GM12874 (cell line): ENCODE measurements around the gene SMC4.

Experiments used
- TF ChIP-seq, protein P1 (sequence below): IDR thresholded peaks from 2 replicates; pipeline ENCODE4 v1.5.1; 2011; ENCODE audit warnings: low read depth, mild to moderate bottlenecking, control low read depth, low read length, moderate library complexity; ENCODE audit not compliant: insufficient read depth

Gene SMC4

DNA sequence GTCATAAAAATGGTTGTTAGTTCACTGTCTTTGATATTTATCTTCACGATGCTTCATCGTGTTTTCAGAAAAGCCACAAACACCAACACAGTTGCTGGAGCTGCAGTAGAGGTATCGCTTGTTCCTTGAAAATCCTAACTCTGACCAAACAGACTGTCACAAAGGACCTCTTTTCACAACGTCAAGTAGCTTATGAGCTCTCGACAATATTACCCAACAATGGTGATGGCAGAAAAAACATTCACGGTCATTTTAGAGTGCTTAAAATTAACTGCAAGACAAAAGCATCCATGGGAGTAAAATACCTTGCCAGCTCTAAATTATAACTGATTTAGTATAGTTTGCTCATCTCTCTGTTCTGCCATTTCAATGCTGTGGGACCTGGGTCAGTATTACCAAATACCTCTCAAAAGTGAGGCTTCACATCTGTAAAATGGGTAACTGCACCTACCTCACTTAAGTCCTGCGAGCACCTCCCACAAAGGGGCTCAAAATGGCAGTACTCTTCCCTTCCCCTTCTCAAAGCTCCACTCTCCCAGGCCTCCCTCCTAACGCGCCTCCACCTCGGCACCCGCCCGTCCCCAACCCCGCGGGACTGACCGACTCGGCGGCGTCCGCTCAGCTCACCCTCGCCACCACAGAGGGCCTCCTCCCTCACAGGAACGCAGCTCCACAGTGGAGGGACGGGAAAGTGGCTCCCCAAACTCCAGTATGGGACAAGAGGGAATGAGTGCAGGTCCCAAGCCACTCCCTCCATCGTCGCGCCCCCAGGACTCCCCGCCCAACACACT, 49.6 kb downstream of the SMC4 start:
- TF ChIP-seq, protein P1, sequence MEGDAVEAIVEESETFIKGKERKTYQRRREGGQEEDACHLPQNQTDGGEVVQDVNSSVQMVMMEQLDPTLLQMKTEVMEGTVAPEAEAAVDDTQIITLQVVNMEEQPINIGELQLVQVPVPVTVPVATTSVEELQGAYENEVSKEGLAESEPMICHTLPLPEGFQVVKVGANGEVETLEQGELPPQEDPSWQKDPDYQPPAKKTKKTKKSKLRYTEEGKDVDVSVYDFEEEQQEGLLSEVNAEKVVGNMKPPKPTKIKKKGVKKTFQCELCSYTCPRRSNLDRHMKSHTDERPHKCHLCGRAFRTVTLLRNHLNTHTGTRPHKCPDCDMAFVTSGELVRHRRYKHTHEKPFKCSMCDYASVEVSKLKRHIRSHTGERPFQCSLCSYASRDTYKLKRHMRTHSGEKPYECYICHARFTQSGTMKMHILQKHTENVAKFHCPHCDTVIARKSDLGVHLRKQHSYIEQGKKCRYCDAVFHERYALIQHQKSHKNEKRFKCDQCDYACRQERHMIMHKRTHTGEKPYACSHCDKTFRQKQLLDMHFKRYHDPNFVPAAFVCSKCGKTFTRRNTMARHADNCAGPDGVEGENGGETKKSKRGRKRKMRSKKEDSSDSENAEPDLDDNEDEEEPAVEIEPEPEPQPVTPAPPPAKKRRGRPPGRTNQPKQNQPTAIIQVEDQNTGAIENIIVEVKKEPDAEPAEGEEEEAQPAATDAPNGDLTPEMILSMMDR = no peak

DNA sequence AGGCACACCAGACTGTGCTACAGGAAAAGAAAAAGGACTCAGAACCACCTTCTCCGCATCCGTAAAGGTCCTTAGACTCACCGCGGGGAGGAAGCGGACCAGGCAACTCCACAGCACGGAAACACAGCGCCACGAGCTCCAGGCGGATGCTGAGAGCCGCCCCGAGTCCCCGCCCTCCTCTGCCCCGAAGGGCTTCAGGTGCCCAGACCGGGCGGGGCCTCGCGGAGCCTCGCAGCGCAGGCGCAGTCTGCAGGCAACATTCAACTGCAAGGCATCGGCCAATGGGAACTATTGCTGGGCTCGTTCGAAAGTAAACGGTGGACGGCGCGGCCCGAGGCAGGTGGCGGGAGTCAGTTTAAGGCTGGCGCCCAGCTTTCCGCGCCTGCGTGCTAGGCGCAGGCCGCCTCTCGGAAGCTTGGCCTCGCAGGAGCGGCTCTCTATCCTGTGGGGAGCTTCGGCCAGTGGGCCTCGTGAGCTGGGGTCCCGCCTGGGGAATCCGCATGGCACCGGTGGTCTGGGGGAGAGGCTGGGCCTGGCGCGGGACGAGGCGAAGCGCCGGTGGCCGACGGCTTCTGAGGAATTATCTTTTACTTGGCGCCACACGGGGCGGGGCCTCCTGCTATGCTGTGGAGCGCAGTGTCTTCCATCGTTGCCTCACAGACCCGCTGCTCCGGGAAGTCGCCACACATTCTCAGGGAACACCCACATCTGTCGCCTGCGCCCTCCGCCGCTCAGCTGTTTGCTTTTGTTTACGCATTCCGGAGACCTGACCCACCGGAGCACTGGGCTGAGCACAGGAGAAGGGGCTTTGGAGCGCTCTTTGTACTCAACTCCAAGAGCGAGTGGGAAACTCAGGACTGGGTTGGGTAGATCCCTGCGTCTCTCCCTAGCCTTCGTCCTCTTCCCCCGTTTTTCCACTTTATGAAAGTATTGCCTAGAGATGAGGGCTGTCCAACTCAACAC, 50.5 kb downstream of the SMC4 start, which contains the start of gene TRIM59:
TSS of gene TRIM59 (minus strand) at position 151 of the 963 bp plus-strand sequence. CDS start 10,603 bp downstream, outside the sequence.
- TF ChIP-seq, protein P1 = no peak

DNA sequence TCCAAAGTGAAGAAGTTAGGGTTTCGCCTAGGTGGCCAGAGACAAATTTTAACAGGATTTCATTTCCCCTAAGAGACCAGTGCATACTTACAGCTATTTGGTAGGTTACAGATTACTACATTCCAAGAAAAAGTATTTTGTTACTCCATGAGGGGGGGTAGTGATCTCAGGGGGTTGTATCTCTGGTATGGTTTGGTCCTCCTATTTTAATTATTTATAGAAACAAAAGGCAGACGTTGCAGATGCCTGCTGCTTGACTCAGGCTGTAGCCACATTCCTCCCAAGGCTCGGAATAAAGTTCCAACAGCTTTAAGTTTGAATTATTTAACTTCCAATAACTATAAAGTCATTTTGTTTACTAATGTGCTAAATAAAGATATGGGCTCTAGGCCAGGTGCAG, 51.4 kb downstream of the SMC4 start:
- TF ChIP-seq, protein P1 = no peak

DNA sequence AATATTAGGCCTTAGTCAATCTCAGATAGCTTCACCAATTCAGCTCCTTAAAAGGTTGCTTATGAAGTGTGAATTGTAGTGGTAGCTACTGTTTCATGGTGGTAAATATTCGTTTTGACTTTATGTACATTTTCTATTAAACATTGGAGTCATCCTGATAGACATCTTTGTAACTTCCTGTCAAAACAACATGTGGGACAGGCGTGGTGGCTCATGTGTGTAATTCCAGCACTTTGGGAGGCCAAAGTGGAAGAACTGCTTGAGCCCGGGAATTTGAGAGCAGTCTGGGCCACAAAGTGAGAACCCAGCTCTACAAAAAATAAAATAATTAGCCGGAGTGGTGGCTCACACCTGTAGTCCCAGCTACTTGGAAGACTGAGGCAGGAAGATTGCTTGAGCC, 52.2 kb downstream of the SMC4 start:
- TF ChIP-seq, protein P1 = no peak

DNA sequence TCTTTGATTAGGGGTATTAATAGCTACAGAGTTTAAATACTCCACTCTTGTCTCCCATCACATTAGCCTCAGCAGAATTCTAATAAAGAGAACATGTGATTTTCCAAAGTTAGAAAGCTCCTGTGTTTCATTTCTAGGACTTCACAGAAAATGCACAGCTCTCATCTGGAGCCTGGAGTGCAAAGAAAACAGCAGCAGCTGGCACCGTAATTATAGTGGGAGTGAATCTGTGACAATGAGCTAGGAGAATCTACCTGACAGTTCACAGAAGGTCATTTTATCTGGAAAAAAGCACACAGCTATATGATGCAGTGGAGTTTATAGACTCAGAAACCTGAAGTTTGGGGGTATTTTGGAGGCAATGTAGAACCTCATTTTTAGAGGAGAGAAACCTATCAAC, 55.5 kb downstream of the SMC4 start:
- TF ChIP-seq, protein P1 = no peak

DNA sequence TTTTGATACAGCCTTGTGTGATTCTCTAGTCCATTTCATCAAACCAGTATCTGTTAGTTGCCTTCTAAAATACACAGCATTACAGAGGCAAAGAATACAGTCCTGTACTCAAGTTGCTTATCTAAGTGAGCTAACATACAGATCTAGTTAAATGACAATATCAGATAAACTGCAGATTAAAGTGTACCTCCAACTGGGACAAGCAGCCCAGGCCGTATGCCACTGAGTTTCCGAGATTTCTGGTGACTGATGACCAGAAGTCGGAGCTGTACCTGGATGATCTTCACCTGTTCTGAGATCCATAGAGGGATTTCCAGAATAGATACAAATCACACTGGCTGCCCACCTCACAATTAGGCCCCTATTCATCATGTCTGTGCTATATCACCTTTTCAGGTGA, 56.4 kb downstream of the SMC4 start:
- TF ChIP-seq, protein P1 = no peak

DNA sequence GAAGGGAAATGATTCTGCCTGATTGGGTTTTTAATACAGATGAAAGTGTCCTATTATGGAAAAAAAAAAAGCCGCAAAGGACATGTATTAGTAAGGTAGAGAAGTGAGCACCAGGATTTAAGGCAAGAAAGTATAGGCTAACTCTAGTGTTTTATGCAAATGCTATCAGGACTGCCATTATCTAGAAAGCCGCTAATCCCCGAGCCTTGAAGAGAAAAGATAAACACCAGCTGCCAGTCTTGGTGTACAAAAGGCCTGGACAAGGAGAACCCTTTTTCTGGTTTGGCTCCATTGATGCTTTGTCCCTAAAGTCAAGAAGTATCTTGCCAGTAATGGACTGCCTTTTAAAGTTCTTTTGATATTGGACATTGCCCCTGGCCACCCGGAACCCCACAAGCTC, 58.7 kb downstream of the SMC4 start:
- TF ChIP-seq, protein P1 = no peak
